GM12892 (cell line): ENCODE measurements around the gene PALB2.

Source experiments
- POLR2A ChIP-seq: IDR thresholded peaks from 2 replicates; pipeline ENCODE4 v1.6.1; 2011; ENCODE audit warnings: low read depth, low read length, control low read depth
- POLR2AphosphoS5 ChIP-seq: IDR thresholded peaks from 2 replicates; pipeline ENCODE4 v1.6.1; 2011; ENCODE audit warnings: low read depth, low read length, control low read depth
- TAF1 ChIP-seq: IDR thresholded peaks from 2 replicates; pipeline ENCODE4 v1.6.1; 2011; ENCODE audit warnings: low read depth, mild to moderate bottlenecking, control low read depth, low read length, borderline replicate concordance

DNA sequence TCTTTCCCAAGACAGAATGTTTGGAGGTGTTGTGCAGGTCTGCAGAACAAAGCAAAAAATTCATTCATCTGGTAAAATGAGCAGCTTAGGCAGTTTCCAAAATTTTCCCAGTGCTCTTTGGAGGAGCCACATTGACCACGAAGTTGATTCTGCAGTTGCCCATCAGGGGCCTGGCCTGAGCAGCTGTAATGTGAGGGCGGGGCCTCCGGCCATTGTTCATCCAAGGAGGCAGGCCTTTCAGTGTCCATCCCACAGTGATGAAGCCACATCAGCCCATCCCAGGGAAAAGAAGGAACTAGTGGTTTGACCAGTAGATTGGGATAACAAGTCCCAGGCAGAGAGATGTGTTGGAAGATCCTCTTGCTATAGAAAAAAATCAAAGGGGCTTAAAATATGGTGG, 73.5 kb downstream of the PALB2 start:
- no peak for TF ChIP-seq POLR2A
- no peak for TF ChIP-seq POLR2AphosphoS5
- no peak for TF ChIP-seq TAF1
